Endothelial cell of umbilical vein (primary cell): Measurements from ENCODE around the gene DCLK3. TPM values are rescaled to one million over a fixed set of nuclear protein-coding genes. Genes with fewer than 3 reads are reported as not detected.

ENCODE experiments used
- BruUV-seq: library from RNA; stranded (reverse); fragments of 400-500 nt; replicated peaks from 2 replicates; lab custom pipeline; 2021; lab: Mats Ljungman, UMichigan
- CTCF ChIA-PET: fragments of 300-600, 350-600 bp; sonication (Branson Sonifier 250); formaldehyde crosslinking; loops from one replicate; lab custom pipeline; 2021; ENCODE audit warnings: antibody characterized with exemption, inconsistent platforms; lab: Charles Lee
- POLR2A ChIA-PET: fragments of 300-600, 350-600 bp; sonication (Branson Sonifier 250); formaldehyde crosslinking; loops from one replicate; lab custom pipeline; 2021; ENCODE audit warnings: antibody characterized with exemption, inconsistent platforms; lab: Charles Lee
- DNase-seq: peaks from one replicate; pipeline ENCODE4 v3.0.0-alpha.2; 2011; ENCODE audit warnings: low read depth, low spot score
- FAIRE-seq: peaks from 2 replicates; lab custom pipeline; 2011; peaks lifted over from hg19 to GRCh38; lab: Jason Lieb, UNC
- H2AFZ ChIP-seq: 2 replicates; pipeline ENCODE4 v1.6.0; 2012; ENCODE audit warnings: low read depth, low read length, control low read depth, inconsistent platforms
- H3K27ac ChIP-seq: 2 replicates; pipeline ENCODE4 v1.5.1; 2011; ENCODE audit warnings: low read depth, mild to moderate bottlenecking, control low read depth, low read length, moderate library complexity; ENCODE audit not compliant: insufficient read depth
- H3K27me3 ChIP-seq, 2 experiments: 2 replicates each; pipeline versions ENCODE4 v1.6.0 to v1.6.1; 2011; ENCODE audit warnings: low read length in 2 of 2, mixed read lengths in 1 of 2; ENCODE audit not compliant: control insufficient read depth in 2 of 2, insufficient read depth in 2 of 2
- H3K36me3 ChIP-seq, 2 experiments: 2 replicates in 1 of 2; 3 replicates in 1 of 2; pipeline ENCODE4 v1.5.1; 2011; ENCODE audit warnings: low read length in 2 of 2, mild to moderate bottlenecking in 1 of 2, moderate library complexity in 1 of 2; ENCODE audit not compliant: control insufficient read depth in 2 of 2, insufficient read depth in 2 of 2; ENCODE audit errors: extremely low read depth in 1 of 2
- H3K4me1 ChIP-seq: 3 replicates; pipeline ENCODE4 v1.5.1; 2011; ENCODE audit warnings: mild to moderate bottlenecking, low read length; ENCODE audit not compliant: control insufficient read depth, insufficient read depth; ENCODE audit errors: extremely low read depth
- H3K4me2 ChIP-seq: 2 replicates; pipeline ENCODE4 v1.6.1; 2011; ENCODE audit warnings: low read length, control low read depth, mixed read lengths; ENCODE audit not compliant: insufficient read depth
- H3K4me3 ChIP-seq, 3 experiments: fragments of 200-600 bp in 1 of 3; sonication (generic), shearing (Covaris generic) in 1 of 3; replicated peaks in 1 of 3; 2 replicates each; pipeline ENCODE4 v1.5.1; 2011 to 2016; ENCODE audit warnings: control low read depth in 3 of 3, low read length in 3 of 3, mild to moderate bottlenecking in 2 of 3, inconsistent platforms in 1 of 3, low read depth in 1 of 3, moderate library complexity in 1 of 3; ENCODE audit not compliant: insufficient read depth in 1 of 3
- H3K79me2 ChIP-seq: 2 replicates; pipeline ENCODE4 v1.6.0; 2012; ENCODE audit warnings: low read length, inconsistent platforms; ENCODE audit not compliant: control insufficient read depth, insufficient read depth
- H3K9ac ChIP-seq: replicated peaks from 2 replicates; pipeline ENCODE3; 2011; ENCODE audit warnings: low read length, control low read depth; ENCODE audit not compliant: insufficient read depth; ENCODE audit errors: extremely low read depth
- H3K9me1 ChIP-seq: replicated peaks from 3 replicates; pipeline ENCODE4 v1.6.0; 2011; ENCODE audit warnings: mild to moderate bottlenecking, low read length; ENCODE audit not compliant: control insufficient read depth, insufficient read depth; ENCODE audit errors: extremely low read depth
- H3K9me3 ChIP-seq: replicated peaks from 2 replicates; pipeline ENCODE4 v1.5.1; 2012; ENCODE audit warnings: low read length, inconsistent platforms; ENCODE audit not compliant: control insufficient read depth, insufficient read depth
- H4K20me1 ChIP-seq: replicated peaks from 2 replicates; pipeline ENCODE3; 2011; ENCODE audit warnings: mild to moderate bottlenecking, low read length; ENCODE audit not compliant: control insufficient read depth, insufficient read depth; ENCODE audit errors: extremely low read depth
- EZH2 ChIP-seq: IDR thresholded peaks from 2 replicates; pipeline ENCODE4 v1.6.1; 2012; ENCODE audit warnings: borderline replicate concordance, low read depth, mild to moderate bottlenecking, moderate library complexity, low read length, inconsistent platforms; ENCODE audit not compliant: severe bottlenecking
- FOS ChIP-seq: IDR thresholded peaks from 2 replicates; pipeline ENCODE4 v1.6.1; 2011; ENCODE audit warnings: mild to moderate bottlenecking, low read length, moderate library complexity, borderline replicate concordance; ENCODE audit not compliant: insufficient read depth
- GATA2 ChIP-seq: IDR thresholded peaks from 2 replicates; pipeline ENCODE4 v1.7.0; 2011; ENCODE audit warnings: low read depth, mild to moderate bottlenecking, moderate library complexity, mixed read lengths, low read length; ENCODE audit not compliant: insufficient read length, insufficient read depth
- JUN ChIP-seq: IDR thresholded peaks from 2 replicates; pipeline ENCODE4 v1.6.1; 2011; ENCODE audit warnings: borderline replicate concordance, low read depth; ENCODE audit not compliant: insufficient read length, insufficient read depth
- MYC ChIP-seq: IDR thresholded peaks from one replicate; pipeline ENCODE4 v1.6.1; 2011; ENCODE audit warnings: mild to moderate bottlenecking, low read depth, low read length
- POLR2A ChIP-seq: IDR thresholded peaks from 2 replicates; pipeline ENCODE4 v1.6.1; 2012; ENCODE audit warnings: low read depth, mild to moderate bottlenecking, control low read depth, low read length
- POLR2AphosphoS5 ChIP-seq: IDR thresholded peaks from 2 replicates; pipeline ENCODE4 v1.6.1; 2012; ENCODE audit warnings: low read depth, mild to moderate bottlenecking, control low read depth, low read length, moderate library complexity; ENCODE audit not compliant: insufficient read depth
- dilution Hi-C: fragments of 300-500 bp; cut with MboI; formaldehyde crosslinking; loops from one replicate; pipeline ENCODE4 v1.15.0; 2019; ENCODE audit warnings: low sequenced_read_pairs; ENCODE audit not compliant: extremely low pct_ligation_motif_present
- intact Hi-C: fragments of 100-400 bp; cut with micrococcal nuclease; formaldehyde crosslinking; loops from one replicate; pipeline ENCODE4 v1.10.0; 2022
- polyA plus RNA-seq, 4 experiments: library from polyadenylated mRNA; depleted of rRNA in 3 of 4; stranded (reverse) in 3 of 4; unstranded in 1 of 4; fragments of >200 nt; gene quantifications; 2 replicates each; pipeline versions ENCODE4 v1.2.1 to v1.2.3, GENCODE V29; 2011 to 2012; ENCODE audit warnings: missing spikeins in 1 of 4
- total RNA-seq: library from RNA; stranded (reverse); gene quantifications from 2 replicates; pipeline ENCODE4 v1.2.3, GENCODE V29; 2021
- TF ChIP-seq, protein P1 (sequence below): IDR thresholded peaks from 2 replicates; pipeline ENCODE4 v1.6.1; 2011; ENCODE audit not compliant: insufficient read depth, insufficient read length
- TF ChIP-seq, protein P2 (sequence below), 2 donors: IDR thresholded peaks; 1 replicate in 1 of 2; 2 replicates in 1 of 2; pipeline ENCODE4 v1.5.1; 2011; ENCODE audit warnings: low read length in 2 of 2, mild to moderate bottlenecking in 2 of 2, moderate library complexity in 2 of 2, control low read depth in 1 of 2, inconsistent platforms in 1 of 2, low read depth in 1 of 2; ENCODE audit not compliant: insufficient read depth in 1 of 2; ENCODE audit errors: extremely low read depth in 1 of 2

DCLK3 gene
- total and polyA plus RNA-seq, 2 donors (not counting 3 experiments of a cell fraction or from before 2014, with no cell fraction given), result not detected

DNA sequence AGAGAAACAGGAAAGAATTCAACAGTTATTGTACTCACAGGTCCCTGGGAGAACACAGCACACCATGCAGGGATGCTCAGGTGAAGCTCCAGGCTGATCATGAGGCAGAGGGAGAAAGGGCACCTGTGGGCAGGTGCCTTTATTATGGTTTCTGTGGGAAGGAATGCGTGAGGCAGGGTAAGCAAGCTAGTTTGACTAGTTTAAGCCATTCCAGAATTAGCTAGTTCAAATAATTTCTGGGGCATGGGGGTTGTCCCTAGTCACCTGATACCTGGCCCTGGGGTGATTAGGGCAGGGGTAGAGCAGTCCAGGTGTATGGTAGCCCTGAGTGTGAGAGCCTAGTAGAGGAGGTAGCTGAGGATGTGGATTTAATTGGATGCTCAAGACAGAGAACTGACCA, 47.9 kb upstream of the DCLK3 start:
- dilution Hi-C loops (no loop called here), intact Hi-C loops (no loop called here)
- Histone ChIP-seq H3K9me3 (no peaks in the 10 kb centered on the region), H3K9ac (no peak overlapping the region), H4K20me1 (no peaks in the 10 kb centered on the region), H3K27ac (no peak overlapping the region), H3K4me1 (no peaks in the 10 kb centered on the region), H3K4me2 (no peak overlapping the region), H3K9me1 (no peaks in the 10 kb centered on the region), H3K79me2 (no peaks in the 10 kb centered on the region), H3K36me3 (no peaks in the 10 kb centered on the region), H3K27me3 (no peaks in the 10 kb centered on the region), H2AFZ (no peak overlapping the region), H3K4me3 (no peak overlapping the region)
- ChIA-PET CTCF (interaction anchor here (1.0 kb wide), 1 partner anchor 57 kb away, joined by 3 read pairs; no protein-coding TSS in a partner anchor), POLR2A (no interaction called here)
- BruUV-seq, result no TSS peak
- TF ChIP-seq POLR2AphosphoS5 (no peak), MYC (no peak), FOS (no peak), POLR2A (no peak), JUN (no peak), EZH2 (no peak), GATA2 (no peak)
- TF ChIP-seq, protein P1, sequence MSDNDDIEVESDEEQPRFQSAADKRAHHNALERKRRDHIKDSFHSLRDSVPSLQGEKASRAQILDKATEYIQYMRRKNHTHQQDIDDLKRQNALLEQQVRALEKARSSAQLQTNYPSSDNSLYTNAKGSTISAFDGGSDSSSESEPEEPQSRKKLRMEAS, result no peak
- TF ChIP-seq, protein P2, sequence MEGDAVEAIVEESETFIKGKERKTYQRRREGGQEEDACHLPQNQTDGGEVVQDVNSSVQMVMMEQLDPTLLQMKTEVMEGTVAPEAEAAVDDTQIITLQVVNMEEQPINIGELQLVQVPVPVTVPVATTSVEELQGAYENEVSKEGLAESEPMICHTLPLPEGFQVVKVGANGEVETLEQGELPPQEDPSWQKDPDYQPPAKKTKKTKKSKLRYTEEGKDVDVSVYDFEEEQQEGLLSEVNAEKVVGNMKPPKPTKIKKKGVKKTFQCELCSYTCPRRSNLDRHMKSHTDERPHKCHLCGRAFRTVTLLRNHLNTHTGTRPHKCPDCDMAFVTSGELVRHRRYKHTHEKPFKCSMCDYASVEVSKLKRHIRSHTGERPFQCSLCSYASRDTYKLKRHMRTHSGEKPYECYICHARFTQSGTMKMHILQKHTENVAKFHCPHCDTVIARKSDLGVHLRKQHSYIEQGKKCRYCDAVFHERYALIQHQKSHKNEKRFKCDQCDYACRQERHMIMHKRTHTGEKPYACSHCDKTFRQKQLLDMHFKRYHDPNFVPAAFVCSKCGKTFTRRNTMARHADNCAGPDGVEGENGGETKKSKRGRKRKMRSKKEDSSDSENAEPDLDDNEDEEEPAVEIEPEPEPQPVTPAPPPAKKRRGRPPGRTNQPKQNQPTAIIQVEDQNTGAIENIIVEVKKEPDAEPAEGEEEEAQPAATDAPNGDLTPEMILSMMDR (IDR thresholded peaks at IDR 0.05; ENCODE audit: extremely low read depth in 1 of 2, insufficient read depth in 1 of 2, low read depth in 1 of 2, low read length in 2 of 2), result no peak
- FAIRE-seq (no peak), DNase-seq (no peak)
